GM21367 (cell line): Measurements from ENCODE around the gene UBAC2.

Source experiments
- ATAC-seq: cut with Tn5 transposase; IDR thresholded peaks from one replicate; pipeline ENCODE4 v1.9.1; 2021; ENCODE audit not compliant: unreplicated experiment

UBAC2 gene

GRCh38 chr13:99429670-99430069, 229.0 kb downstream of the UBAC2 start:
- ATAC-seq = no peak

DNA sequence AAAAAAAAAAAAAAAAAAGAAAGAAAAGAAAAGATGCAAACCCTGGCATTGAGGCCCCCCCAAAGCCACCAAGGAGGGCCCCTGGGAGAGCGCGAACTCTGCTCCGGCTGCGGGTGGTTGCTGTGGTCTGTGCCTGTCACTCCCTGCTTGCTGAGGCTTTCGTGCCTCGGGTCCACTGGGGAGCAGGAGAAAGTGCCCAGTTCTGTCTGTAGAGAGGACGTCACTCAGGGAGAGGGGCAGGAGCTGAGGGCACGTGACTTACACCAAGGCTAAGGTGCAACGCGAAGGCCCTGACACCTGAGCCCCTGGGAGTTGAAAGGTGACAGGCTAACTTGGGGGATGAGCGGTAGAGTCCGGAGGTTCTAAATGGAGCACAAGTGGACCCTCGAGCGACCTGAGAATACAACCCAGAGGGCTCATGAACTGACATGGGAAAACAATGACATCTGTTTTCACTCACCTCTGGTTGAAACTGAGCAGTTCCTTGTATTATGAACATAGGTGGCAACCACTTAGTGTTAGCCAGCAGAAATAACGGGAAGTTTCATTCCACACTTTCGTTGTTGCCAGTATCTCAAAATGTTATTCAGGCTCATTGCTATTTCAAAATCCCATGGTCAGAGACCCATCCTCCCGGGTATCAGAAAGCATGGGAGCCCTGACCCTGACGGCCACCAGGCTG, 231.4 kb downstream of the UBAC2 start:
- peak; percentile 24 for ATAC-seq

GRCh38 chr13:99432609-99433542, 232.2 kb downstream of the UBAC2 start:
- peak; percentile 47 for ATAC-seq

DNA sequence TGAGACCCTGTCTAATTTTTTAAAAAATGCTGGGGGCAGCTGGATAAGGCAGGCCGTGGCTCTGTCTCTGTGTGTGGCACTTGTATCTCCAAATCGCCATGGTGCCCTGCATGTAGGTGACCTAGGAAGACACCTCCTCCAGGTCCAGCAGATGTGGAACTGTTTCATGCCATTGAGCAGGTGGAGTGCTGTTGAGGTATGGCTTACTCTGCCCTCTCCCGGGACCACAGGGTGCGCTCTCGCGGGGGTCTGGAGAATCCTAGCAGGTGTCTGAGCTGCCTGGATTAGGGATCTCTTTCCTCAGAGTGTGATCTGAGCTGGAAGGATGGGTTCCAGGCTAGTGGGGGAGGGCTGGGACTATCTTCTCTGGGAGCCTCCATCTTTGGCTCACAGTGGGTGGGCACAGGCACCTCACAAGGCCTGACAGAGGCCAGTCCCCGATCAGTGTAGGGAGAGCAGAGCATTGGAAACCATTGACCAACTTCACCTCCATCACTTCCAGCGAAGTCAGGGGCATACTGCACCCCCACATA, 233.0 kb downstream of the UBAC2 start:
- ATAC-seq = no peak

- no peak for ATAC-seq
Observed at GRCh38 chr13:99434258-99434788, 233.7 kb downstream of the UBAC2 start.

GRCh38 chr13:99435116-99435515, 234.5 kb downstream of the UBAC2 start:
- ATAC-seq = no peak

- no peak for ATAC-seq
Observed at GRCh38 chr13:99435998-99436397, 235.3 kb downstream of the UBAC2 start.
